Non-pigmented ciliary epithelial cell (primary cell): ENCODE measurements around the gene ADAMTSL1.

Experiments used
- DNase-seq: peaks from one replicate; pipeline ENCODE4 v3.0.0-alpha.2; 2010; ENCODE audit warnings: low read depth

The ADAMTSL1 gene

GRCh38 chr9:18662320-18662719 is 188.4 kb downstream of the ADAMTSL1 start:
- DNase-seq = no peak

DNA sequence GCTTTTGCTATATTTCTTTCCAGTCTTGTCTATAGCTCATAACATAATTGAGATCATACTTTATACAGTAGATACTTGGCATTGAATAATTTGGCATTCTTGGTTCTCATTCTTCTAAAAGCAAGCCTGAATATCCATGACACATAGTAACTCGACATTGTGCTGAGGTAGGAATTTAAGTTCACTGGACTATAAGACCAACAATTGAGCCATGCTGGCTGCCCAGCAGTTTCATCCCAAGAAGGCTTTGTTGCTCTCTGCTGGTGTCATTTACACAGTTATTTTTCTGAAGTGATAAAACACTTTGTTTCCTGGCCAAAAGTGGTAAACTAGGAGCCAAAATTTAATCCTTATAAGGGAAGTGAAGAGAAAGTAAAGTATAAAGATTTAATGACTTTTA is 192.0 kb downstream of the ADAMTSL1 start:
- DNase-seq = no peak

- DNase-seq = no peak
Observed at GRCh38 chr9:18666348-18666747, 192.4 kb downstream of the ADAMTSL1 start.

DNA sequence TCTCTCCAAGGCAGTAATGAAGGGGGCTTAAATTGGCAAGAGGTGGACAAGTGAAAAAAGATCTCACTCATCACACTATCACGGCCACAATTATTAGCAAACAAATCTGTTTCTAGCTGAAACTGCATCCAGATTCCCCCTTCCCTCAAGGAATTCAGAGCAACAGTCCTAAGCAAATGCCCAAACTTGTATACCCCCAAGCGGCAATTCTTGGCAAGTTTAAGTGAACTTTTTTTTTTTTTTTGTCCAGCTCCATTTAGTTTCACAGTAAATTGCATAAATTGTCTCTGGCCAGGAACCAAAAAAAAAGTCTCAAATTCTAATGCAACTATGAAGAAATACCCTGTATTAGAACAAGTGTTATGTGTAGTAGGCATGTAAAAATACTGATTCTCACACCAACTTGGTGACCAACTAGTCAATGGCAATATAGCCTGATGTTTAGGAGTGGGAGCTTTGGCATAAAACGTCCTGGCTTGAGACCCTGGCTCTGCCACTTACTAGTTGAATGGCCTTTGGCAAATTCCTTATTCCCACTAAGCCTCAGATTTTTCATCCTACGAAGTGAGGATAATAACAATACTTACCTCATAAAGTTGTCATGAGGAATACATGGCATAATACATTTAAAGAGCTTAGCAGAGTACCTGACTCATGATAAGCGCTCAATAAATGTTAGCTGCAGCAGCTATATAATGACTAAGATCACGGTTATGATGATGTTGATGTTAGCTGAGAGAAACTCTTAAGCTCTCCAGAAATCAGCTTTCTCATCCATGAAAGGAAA is 193.2 kb downstream of the ADAMTSL1 start:
- no peak for DNase-seq

DNA sequence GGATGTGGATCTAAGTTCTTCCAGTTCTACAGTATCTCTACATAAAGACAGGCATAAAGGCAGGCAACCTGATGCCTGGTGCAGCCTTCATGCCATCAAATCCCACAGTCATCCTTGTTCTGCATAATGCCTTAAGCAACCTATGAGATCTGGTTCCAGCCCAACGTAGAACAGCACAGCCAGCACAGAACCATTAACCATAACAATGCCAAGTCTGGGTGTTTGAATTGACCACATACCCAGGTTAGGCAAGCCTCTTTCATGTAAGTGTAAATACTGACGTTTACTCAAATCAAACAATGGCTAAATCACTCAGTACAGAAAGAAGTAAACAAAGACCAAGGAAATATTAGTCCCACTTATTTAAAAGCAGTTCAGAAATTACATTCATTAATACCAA is 195.0 kb downstream of the ADAMTSL1 start:
- no peak for DNase-seq

- no peak for DNase-seq
Observed at GRCh38 chr9:18672706-18673105, 198.8 kb downstream of the ADAMTSL1 start.

GRCh38 chr9:18673179-18673578 is 199.2 kb downstream of the ADAMTSL1 start:
- DNase-seq = no peak

DNA sequence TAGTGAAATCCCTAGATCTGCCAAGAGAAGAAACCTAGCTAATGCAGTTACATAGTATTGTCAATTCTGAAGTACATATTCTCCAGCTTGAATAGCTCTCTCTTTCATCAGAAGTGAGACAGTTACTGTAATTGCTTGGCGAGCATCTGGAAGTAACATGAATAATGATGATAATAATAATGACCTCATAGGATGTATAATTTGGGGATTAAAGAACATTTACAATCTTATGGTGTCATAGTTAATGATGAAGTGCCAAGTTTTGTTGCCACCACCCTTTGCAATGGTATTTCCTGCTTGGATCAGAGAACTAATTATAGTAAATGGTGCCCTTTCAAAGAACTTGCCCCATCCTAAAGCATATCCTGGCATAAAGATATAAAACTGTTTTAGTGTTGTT is 201.4 kb downstream of the ADAMTSL1 start:
- no peak for DNase-seq

DNA sequence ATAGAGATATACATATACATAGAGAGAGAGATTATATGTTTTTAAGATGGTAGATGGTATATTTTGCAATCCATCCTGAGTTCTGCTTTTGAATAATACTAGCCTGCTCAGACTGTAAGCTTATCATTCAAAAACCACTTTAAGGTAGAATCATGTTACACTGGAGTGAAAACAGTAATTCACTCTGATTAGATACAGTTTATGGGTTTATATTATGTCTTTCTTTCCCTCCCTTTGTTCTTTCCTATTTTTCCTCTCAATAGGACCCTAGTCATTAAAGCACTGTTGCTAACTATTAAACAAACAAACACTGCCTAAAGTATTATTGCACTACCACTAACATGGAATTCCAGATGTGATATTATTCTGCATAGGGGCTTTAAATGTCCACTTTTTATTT is 202.0 kb downstream of the ADAMTSL1 start:
- DNase-seq = no peak

GRCh38 chr9:18676525-18676924 is 202.6 kb downstream of the ADAMTSL1 start:
- no peak for DNase-seq

- DNase-seq = no peak
Observed at GRCh38 chr9:18678821-18679590, 205.1 kb downstream of the ADAMTSL1 start.

DNA sequence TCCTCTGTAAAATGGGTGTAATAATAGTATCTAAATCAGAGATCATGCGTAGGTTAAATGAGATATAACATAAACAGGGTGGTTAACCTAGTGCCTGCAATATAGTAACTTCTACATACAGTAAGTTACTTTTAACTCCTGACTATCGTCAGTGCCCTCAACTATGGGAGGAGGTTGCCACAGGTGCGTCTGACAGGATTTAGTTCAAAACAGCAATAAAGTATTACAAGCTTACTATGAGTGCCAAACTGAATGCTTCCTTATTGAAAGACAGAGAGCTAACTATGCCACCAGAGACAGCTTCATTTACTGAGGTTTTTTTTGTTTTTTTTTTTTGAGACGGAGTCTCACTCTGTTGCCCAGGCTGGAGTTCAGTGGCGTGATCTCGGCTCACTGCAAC is 209.0 kb downstream of the ADAMTSL1 start:
- no peak for DNase-seq

GRCh38 chr9:18683312-18683711 is 209.4 kb downstream of the ADAMTSL1 start:
- DNase-seq = no peak

DNA sequence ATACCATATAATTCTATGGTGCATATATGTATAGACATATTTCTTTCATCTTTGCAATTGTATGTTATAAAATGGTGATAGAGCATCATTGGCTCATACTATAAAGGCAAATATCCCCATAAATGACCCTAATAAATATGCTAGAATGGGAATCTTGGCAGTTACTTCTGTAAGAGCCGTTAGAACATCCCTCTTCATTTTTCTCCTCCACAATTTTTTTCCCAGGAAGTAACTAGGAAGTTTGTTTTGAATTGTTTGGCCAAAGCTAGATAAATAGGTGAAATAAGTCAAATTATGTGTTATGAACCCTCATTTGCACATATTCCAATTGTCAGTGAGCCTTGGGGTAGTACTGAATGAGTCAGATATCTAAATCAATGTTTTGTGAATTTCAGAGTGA is 209.9 kb downstream of the ADAMTSL1 start:
- no peak for DNase-seq

DNA sequence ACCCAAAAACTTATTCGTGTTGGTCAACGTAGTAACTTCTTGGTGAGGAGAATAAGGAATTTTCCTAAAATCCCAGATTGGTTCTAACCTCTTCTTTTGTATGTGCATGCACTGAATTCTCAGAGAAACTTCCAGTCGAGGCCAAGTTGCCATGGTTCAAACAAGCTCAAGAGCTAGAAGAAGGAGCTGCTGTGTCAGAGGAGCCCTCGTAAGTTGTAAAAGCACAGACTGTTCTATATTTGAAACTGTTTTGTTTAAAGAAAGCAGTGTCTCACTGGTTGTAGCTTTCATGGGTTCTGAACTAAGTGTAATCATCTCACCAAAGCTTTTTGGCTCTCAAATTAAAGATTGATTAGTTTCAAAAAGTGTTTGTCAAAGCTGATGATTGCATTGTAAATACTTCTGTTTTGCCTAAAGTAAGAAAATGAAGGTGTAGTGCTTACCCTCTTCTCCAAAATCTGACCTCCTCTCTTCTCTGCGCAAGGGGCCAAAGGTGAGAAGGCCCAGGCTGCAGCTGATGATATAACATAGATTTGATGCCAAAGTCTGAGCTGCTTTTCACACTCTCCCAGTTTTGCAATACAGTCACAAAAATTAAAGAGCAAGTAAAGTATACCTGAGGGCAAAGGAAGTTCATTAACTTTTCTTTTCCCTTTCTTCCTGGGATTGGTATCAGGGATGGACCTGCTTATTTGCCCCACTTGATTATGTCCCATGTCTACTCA is 210.8 kb downstream of the ADAMTSL1 start:
- no peak for DNase-seq

GRCh38 chr9:18688581-18689565 is 214.9 kb downstream of the ADAMTSL1 start:
- no peak for DNase-seq

DNA sequence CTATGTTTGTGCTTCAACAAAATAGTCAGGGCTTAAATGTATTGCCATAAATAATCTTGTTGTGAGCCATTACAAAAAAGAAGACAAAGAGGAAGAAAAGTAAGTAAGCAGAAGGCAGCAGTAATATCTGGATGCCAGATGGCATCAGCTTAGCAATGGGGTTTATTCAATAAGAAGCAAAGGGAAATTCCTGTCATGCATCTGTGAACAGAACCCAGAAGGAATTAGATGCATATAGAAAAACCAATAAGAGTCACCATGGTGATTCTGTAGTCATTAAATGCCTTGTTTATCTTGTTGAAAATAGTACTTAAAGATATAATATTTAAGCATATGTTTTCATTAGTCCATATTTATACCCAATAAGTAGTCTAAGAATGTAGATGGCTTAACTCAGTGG is 216.0 kb downstream of the ADAMTSL1 start:
- no peak for DNase-seq

DNA sequence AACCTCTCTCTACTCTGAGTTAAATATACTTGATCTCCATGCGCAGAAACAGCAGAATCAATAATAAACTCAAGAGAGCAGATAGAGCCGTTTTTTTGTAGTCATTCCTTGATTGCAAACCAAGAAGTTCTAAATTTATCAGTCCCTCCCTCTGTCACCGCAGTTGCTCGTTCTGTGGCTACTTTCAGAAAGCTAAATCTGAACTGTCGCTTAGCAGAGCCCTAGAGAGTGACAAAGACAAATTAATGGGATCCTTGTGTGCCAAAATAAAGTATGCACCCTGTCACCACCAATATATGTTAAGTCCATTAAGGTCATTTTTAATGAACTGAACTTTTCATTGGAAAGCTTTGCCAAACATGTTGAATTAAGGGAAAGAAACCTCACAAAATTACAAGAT is 218.3 kb downstream of the ADAMTSL1 start:
- no peak for DNase-seq

GRCh38 chr9:18692962-18693361 is 219.0 kb downstream of the ADAMTSL1 start:
- no peak for DNase-seq

GRCh38 chr9:18694959-18695668 is 221.2 kb downstream of the ADAMTSL1 start:
- DNase-seq = no peak

- no peak for DNase-seq
Observed at GRCh38 chr9:18698992-18699391, 225.0 kb downstream of the ADAMTSL1 start.
